Liver (tissue), 9 donors: ENCODE data around the gene IKBKE. TPM values are rescaled to one million over a fixed set of nuclear protein-coding genes. Genes with fewer than 3 reads are reported as not detected.

ENCODE experiments used
- DNase-seq: peaks from one replicate; pipeline ENCODE4 v3.0.0-alpha.2; 2017; ENCODE audit warnings: low spot score
- H3K27ac ChIP-seq, 2 donors: one replicate each; pipeline ENCODE4 v1.7.0; 2013; ENCODE audit warnings: inconsistent platforms in 2 of 2, low read length in 2 of 2, control low read depth in 1 of 2, low read depth in 1 of 2, mild to moderate bottlenecking in 1 of 2
- H3K27me3 ChIP-seq, 4 donors: one replicate each; pipeline versions ENCODE4 v1.6.1 to v1.7.0; 2013; ENCODE audit warnings: low read length in 3 of 4, inconsistent platforms in 1 of 4, mild to moderate bottlenecking in 1 of 4, moderate library complexity in 1 of 4; ENCODE audit not compliant: control insufficient read depth in 4 of 4, insufficient read depth in 4 of 4
- H3K36me3 ChIP-seq, 4 donors: one replicate each; pipeline versions ENCODE4 v1.6.1 to v1.7.0; 2013; ENCODE audit warnings: low read length in 3 of 4, mild to moderate bottlenecking in 3 of 4, low read depth in 1 of 4, moderate library complexity in 1 of 4; ENCODE audit not compliant: control insufficient read depth in 4 of 4, insufficient read depth in 3 of 4
- H3K4me1 ChIP-seq, 4 donors: one replicate each; pipeline versions ENCODE4 v1.6.1 to v1.7.0; 2013; ENCODE audit warnings: low read length in 3 of 4, mild to moderate bottlenecking in 3 of 4, moderate library complexity in 1 of 4; ENCODE audit not compliant: control insufficient read depth in 4 of 4, insufficient read depth in 4 of 4
- H3K4me3 ChIP-seq, 3 donors: one replicate each; pipeline versions ENCODE4 v1.6.1 to v1.7.0; 2013; ENCODE audit warnings: low read length in 3 of 3, control low read depth in 1 of 3, low read depth in 1 of 3, mild to moderate bottlenecking in 1 of 3
- H3K9ac ChIP-seq, 2 donors: one replicate each; pipeline ENCODE4 v1.7.0; 2013; ENCODE audit warnings: low read length in 2 of 2, mild to moderate bottlenecking in 2 of 2, moderate library complexity in 2 of 2, control low read depth in 1 of 2, low read depth in 1 of 2
- H3K9me3 ChIP-seq, 4 donors: one replicate each; pipeline versions ENCODE4 v1.6.1 to v1.7.0; 2013; ENCODE audit warnings: low read length in 3 of 4; ENCODE audit not compliant: control insufficient read depth in 4 of 4
- ATF3 ChIP-seq: IDR thresholded peaks from 2 replicates; pipeline ENCODE4 v1.6.1; 2016; ENCODE audit warnings: antibody characterized with exemption
- EGR1 ChIP-seq, 2 donors: IDR thresholded peaks; 2 replicates each; pipeline ENCODE4 v1.6.1; 2016 to 2018; ENCODE audit warnings: antibody characterized with exemption in 2 of 2, low read depth in 2 of 2
- FOXA1 ChIP-seq: IDR thresholded peaks from 2 replicates; pipeline ENCODE4 v1.6.1; 2016; ENCODE audit warnings: antibody characterized with exemption
- FOXA2 ChIP-seq: IDR thresholded peaks from 2 replicates; pipeline ENCODE4 v1.6.1; 2016; ENCODE audit warnings: antibody characterized with exemption
- GABPA ChIP-seq, 2 donors: IDR thresholded peaks in 1 of 2; conservative IDR thresholded peaks in 1 of 2; 2 replicates each; pipeline ENCODE4 v1.6.1; 2016; ENCODE audit warnings: antibody characterized with exemption in 2 of 2, mild to moderate bottlenecking in 1 of 2, moderate library complexity in 1 of 2
- HNF4A ChIP-seq, 2 donors: conservative IDR thresholded peaks; 2 replicates each; pipeline ENCODE4 v1.6.1; 2016; ENCODE audit warnings: antibody characterized with exemption in 2 of 2, mild to moderate bottlenecking in 2 of 2
- HNF4G ChIP-seq: IDR thresholded peaks from 2 replicates; pipeline ENCODE4 v1.6.1; 2016; ENCODE audit warnings: antibody characterized with exemption
- JUND ChIP-seq, 2 donors: IDR thresholded peaks; 2 replicates each; pipeline ENCODE4 v1.6.1; 2016; ENCODE audit warnings: antibody characterized with exemption in 2 of 2
- NR2F2 ChIP-seq: IDR thresholded peaks from 2 replicates; pipeline ENCODE4 v1.6.1; 2016; ENCODE audit warnings: antibody characterized with exemption
- RAD21 ChIP-seq, 2 donors: IDR thresholded peaks; 2 replicates each; pipeline ENCODE4 v1.6.1; 2016; ENCODE audit warnings: antibody characterized with exemption in 2 of 2, mild to moderate bottlenecking in 2 of 2
- RXRA ChIP-seq, 2 donors: IDR thresholded peaks; 2 replicates each; pipeline ENCODE4 v1.6.1; 2017 to 2018; ENCODE audit warnings: antibody characterized with exemption in 2 of 2, mild to moderate bottlenecking in 1 of 2
- SP1 ChIP-seq: IDR thresholded peaks from 2 replicates; pipeline ENCODE4 v1.6.1; 2018; ENCODE audit warnings: antibody characterized with exemption, mild to moderate bottlenecking
- TAF1 ChIP-seq: conservative IDR thresholded peaks from 2 replicates; pipeline ENCODE4 v1.6.1; 2016; ENCODE audit warnings: antibody characterized with exemption, mild to moderate bottlenecking
- YY1 ChIP-seq: IDR thresholded peaks from 2 replicates; pipeline ENCODE4 v1.6.1; 2016; ENCODE audit warnings: antibody characterized with exemption, mild to moderate bottlenecking
- ZBTB33 ChIP-seq: IDR thresholded peaks from 2 replicates; pipeline ENCODE4 v1.6.1; 2016; ENCODE audit warnings: antibody characterized with exemption
- WGBS: extraction: QIAGEN DNeasy Blood & Tissue Kit; methylation state at CpG from one replicate; pipeline ENCODE4 v1.1.7; 2013; 5-methylcytosine and 5-hydroxymethylcytosine counted together
- polyA plus RNA-seq, 2 donors: library from polyadenylated mRNA; stranded (reverse) in 1 of 2; unstranded in 1 of 2; fragments of 200-250 nt in 1 of 2; fragments of >200 nt in 1 of 2; fragmentation: Nextera tagmentation in 1 of 2; extraction: Ambion mirVana in 1 of 2; gene quantifications; one replicate each; pipeline versions ENCODE4 v1.2.1 to v1.2.3, GENCODE V29; 2013 to 2015
- total RNA-seq, 2 donors: library from RNA; depleted of rRNA; stranded (reverse); fragments of >200 nt; gene quantifications; one replicate each; pipeline ENCODE4 v1.2.3, GENCODE V29; 2014
- TF ChIP-seq, protein P1 (sequence below): fragments of 150-350 bp; IDR thresholded peaks from 2 replicates; pipeline ENCODE4 v1.5.1; 2017; ENCODE audit warnings: improper control_type of control experiment, low read depth, low read length; ENCODE audit not compliant: missing input control
- TF ChIP-seq, protein P2 (sequence below): IDR thresholded peaks from 2 replicates; pipeline ENCODE4 v1.6.1; 2016; ENCODE audit warnings: antibody characterized with exemption, mild to moderate bottlenecking
- TF ChIP-seq, protein P3 (sequence below): IDR thresholded peaks from 2 replicates; pipeline ENCODE4 v1.6.1; 2016; ENCODE audit warnings: antibody characterized with exemption
- donor health status: healthy.
- donor health status: healthy.
- donor health status: healthy.
- donor health status: healthy.
- donor health status: healthy.

IKBKE gene
- total and polyA plus RNA-seq, 4 donors, result 0.81 to 3.9 (median 1.5) TPM

GRCh38 chr1:206500046-206500445 is 29.8 kb downstream of the IKBKE start:
- 91% methylated on average over 3 of the region's 3 CpGs for WGBS
- no peak overlapping the region for H3K4me3 ChIP-seq
- no peaks in the 10 kb centered on the region for H3K27me3 ChIP-seq
- H3K9ac ChIP-seq, result no peak overlapping the region
- no peaks in the 10 kb centered on the region for H3K9me3 ChIP-seq
- no peak for DNase-seq
- H3K36me3 ChIP-seq, result no peaks in the 10 kb centered on the region
- TF ChIP-seq, protein P1, sequence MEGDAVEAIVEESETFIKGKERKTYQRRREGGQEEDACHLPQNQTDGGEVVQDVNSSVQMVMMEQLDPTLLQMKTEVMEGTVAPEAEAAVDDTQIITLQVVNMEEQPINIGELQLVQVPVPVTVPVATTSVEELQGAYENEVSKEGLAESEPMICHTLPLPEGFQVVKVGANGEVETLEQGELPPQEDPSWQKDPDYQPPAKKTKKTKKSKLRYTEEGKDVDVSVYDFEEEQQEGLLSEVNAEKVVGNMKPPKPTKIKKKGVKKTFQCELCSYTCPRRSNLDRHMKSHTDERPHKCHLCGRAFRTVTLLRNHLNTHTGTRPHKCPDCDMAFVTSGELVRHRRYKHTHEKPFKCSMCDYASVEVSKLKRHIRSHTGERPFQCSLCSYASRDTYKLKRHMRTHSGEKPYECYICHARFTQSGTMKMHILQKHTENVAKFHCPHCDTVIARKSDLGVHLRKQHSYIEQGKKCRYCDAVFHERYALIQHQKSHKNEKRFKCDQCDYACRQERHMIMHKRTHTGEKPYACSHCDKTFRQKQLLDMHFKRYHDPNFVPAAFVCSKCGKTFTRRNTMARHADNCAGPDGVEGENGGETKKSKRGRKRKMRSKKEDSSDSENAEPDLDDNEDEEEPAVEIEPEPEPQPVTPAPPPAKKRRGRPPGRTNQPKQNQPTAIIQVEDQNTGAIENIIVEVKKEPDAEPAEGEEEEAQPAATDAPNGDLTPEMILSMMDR, result no peak
- TF ChIP-seq NR2F2 (no peak), RXRA (IDR thresholded peaks at IDR 0.05) (no peak), HNF4G (no peak), JUND (IDR thresholded peaks at IDR 0.05) (no peak), HNF4A (conservative IDR thresholded peaks at IDR 0.05) (no peak), ATF3 (no peak), GABPA (IDR thresholded peaks at IDR 0.05 in 1 of 2, conservative IDR thresholded peaks at IDR 0.05 in 1 of 2) (no peak), SP1 (no peak), EGR1 (IDR thresholded peaks at IDR 0.05; ENCODE audit: low read depth in 2 of 2) (no peak), TAF1 (no peak), RAD21 (IDR thresholded peaks at IDR 0.05) (no peak)
- TF ChIP-seq, protein P2, sequence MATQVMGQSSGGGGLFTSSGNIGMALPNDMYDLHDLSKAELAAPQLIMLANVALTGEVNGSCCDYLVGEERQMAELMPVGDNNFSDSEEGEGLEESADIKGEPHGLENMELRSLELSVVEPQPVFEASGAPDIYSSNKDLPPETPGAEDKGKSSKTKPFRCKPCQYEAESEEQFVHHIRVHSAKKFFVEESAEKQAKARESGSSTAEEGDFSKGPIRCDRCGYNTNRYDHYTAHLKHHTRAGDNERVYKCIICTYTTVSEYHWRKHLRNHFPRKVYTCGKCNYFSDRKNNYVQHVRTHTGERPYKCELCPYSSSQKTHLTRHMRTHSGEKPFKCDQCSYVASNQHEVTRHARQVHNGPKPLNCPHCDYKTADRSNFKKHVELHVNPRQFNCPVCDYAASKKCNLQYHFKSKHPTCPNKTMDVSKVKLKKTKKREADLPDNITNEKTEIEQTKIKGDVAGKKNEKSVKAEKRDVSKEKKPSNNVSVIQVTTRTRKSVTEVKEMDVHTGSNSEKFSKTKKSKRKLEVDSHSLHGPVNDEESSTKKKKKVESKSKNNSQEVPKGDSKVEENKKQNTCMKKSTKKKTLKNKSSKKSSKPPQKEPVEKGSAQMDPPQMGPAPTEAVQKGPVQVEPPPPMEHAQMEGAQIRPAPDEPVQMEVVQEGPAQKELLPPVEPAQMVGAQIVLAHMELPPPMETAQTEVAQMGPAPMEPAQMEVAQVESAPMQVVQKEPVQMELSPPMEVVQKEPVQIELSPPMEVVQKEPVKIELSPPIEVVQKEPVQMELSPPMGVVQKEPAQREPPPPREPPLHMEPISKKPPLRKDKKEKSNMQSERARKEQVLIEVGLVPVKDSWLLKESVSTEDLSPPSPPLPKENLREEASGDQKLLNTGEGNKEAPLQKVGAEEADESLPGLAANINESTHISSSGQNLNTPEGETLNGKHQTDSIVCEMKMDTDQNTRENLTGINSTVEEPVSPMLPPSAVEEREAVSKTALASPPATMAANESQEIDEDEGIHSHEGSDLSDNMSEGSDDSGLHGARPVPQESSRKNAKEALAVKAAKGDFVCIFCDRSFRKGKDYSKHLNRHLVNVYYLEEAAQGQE, result no peak
- TF ChIP-seq, protein P3, sequence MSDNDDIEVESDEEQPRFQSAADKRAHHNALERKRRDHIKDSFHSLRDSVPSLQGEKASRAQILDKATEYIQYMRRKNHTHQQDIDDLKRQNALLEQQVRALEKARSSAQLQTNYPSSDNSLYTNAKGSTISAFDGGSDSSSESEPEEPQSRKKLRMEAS, result no peak
- peaks cover 5 to 46% (median 30%) of the 10 kb centered on the region in 4 donors for H3K4me1 ChIP-seq
- H3K27ac ChIP-seq, result no peak overlapping the region

GRCh38 chr1:206501881-206502280 is 31.6 kb downstream of the IKBKE start:
- no peak for DNase-seq
- H3K27me3 ChIP-seq, result no peaks in the 10 kb centered on the region
- peak overlapping the region in 1 of 2 donors; percentile 22 for H3K9ac ChIP-seq
- WGBS, result 87% methylated on average over 5 of the region's 5 CpGs
- no peaks in the 10 kb centered on the region for H3K9me3 ChIP-seq
- H3K36me3 ChIP-seq, result no peaks in the 10 kb centered on the region
- no peak for TF ChIP-seq YY1
- TF ChIP-seq, protein P3, result no peak
- no peak for TF ChIP-seq NR2F2
- TF ChIP-seq, protein P1, result no peak
- no peak for TF ChIP-seq RXRA (IDR thresholded peaks at IDR 0.05)
- TF ChIP-seq SP1, result no peak
- TF ChIP-seq HNF4G, result no peak
- TF ChIP-seq ZBTB33, result no peak
- TF ChIP-seq FOXA1, result no peak
- TF ChIP-seq RAD21 (IDR thresholded peaks at IDR 0.05), result no peak
- no peak for TF ChIP-seq FOXA2
- no peak for TF ChIP-seq TAF1
- no peak for TF ChIP-seq ATF3
- TF ChIP-seq HNF4A (conservative IDR thresholded peaks at IDR 0.05), result no peak
- no peak for TF ChIP-seq EGR1 (IDR thresholded peaks at IDR 0.05; ENCODE audit: low read depth in 2 of 2)
- TF ChIP-seq JUND (IDR thresholded peaks at IDR 0.05), result no peak
- peaks cover 8 to 46% (median 35%) of the 10 kb centered on the region in 4 donors for H3K4me1 ChIP-seq
- peak overlapping the region; percentile 65 to 71 for H3K27ac ChIP-seq
- no peak overlapping the region for H3K4me3 ChIP-seq
